Loucy (cell line): ENCODE measurements around the gene TRIM63.

Experiments
- H2AFZ ChIP-seq: fragments of 200-600 bp; sonication (generic); 2 replicates; pipeline ENCODE4 v1.6.0; 2016; ENCODE audit warnings: antibody characterized with exemption, mild to moderate bottlenecking, low read length, moderate library complexity
- H3F3A ChIP-seq: fragments of 200-600 bp; 2 replicates; pipeline ENCODE4 v1.6.0; 2016; ENCODE audit warnings: antibody characterized with exemption, low read depth, mild to moderate bottlenecking
- H3K27me3 ChIP-seq: fragments of 200-600 bp; sonication (generic); 2 replicates; pipeline ENCODE4 v1.6.1; 2014; ENCODE audit warnings: low read length, mild to moderate bottlenecking; ENCODE audit not compliant: insufficient read depth, poor library complexity, severe bottlenecking
- H3K36me3 ChIP-seq: fragments of 200-600 bp; sonication (generic); 2 replicates; pipeline ENCODE4 v1.6.1; 2016; ENCODE audit warnings: low read length; ENCODE audit not compliant: insufficient read depth
- H3K4me1 ChIP-seq: fragments of 200-600 bp; sonication (generic); 2 replicates; pipeline ENCODE4 v1.5.1; 2014; ENCODE audit warnings: low read length, mild to moderate bottlenecking; ENCODE audit not compliant: insufficient read depth, poor library complexity, severe bottlenecking
- H3K4me2 ChIP-seq: fragments of 200-600 bp; sonication (generic); 2 replicates; pipeline ENCODE4 v1.6.0; 2014; ENCODE audit warnings: antibody characterized with exemption, low read length, low read depth, mild to moderate bottlenecking; ENCODE audit not compliant: poor library complexity, severe bottlenecking
- H3K4me3 ChIP-seq: fragments of 200-600 bp; sonication (generic); 2 replicates; pipeline ENCODE4 v1.5.1; 2014; ENCODE audit warnings: low read length, mild to moderate bottlenecking, mixed read lengths; ENCODE audit not compliant: poor library complexity, severe bottlenecking
- H3K79me2 ChIP-seq: fragments of 200-600 bp; sonication (generic); 2 replicates; pipeline ENCODE4 v1.6.1; 2014; ENCODE audit warnings: low read length; ENCODE audit not compliant: insufficient read depth
- H3K9ac ChIP-seq: fragments of 200-600 bp; sonication (generic); 2 replicates; pipeline ENCODE4 v1.6.0; 2014; ENCODE audit warnings: mild to moderate bottlenecking, low read depth, low read length, moderate library complexity; ENCODE audit not compliant: poor library complexity, severe bottlenecking
- H3K9me2 ChIP-seq: fragments of 200-600 bp; sonication (generic); replicated peaks from 2 replicates; pipeline ENCODE4 v1.6.1; 2016; ENCODE audit warnings: low read depth, low read length, mixed read lengths
- H3K9me3 ChIP-seq: fragments of 200-600 bp; sonication (generic); 2 replicates; pipeline ENCODE4 v1.6.1; 2014; ENCODE audit warnings: mild to moderate bottlenecking, antibody characterized with exemption, low read length, low read depth; ENCODE audit not compliant: insufficient read depth
- H4K20me1 ChIP-seq: fragments of 200-600 bp; sonication (generic); 2 replicates; pipeline ENCODE4 v1.6.0; 2014; ENCODE audit warnings: antibody characterized with exemption, low read length, mild to moderate bottlenecking; ENCODE audit not compliant: insufficient read depth, poor library complexity, severe bottlenecking
- CTCF ChIP-seq: fragments of 200-600 bp; sonication (generic); conservative IDR thresholded peaks from 2 replicates; pipeline ENCODE4 v1.5.1; 2014; ENCODE audit warnings: mild to moderate bottlenecking, antibody characterized with exemption, low read length
- EZH2phosphoT487 ChIP-seq: fragments of 200-600 bp; IDR thresholded peaks from 2 replicates; pipeline ENCODE4 v1.6.1; 2018; ENCODE audit warnings: antibody characterized with exemption, mild to moderate bottlenecking, moderate library complexity, borderline replicate concordance

TRIM63 gene

GRCh38 chr1:26017606-26018005 lies 49.8 kb downstream of the TRIM63 start:
- Histone ChIP-seq H3K79me2 (no peaks in the 10 kb centered on the region), H3K9me2 (no peaks in the 10 kb centered on the region), H3K9me3 (no peaks in the 10 kb centered on the region), H3F3A (no peaks in the 10 kb centered on the region), H3K27me3 (no peaks in the 10 kb centered on the region), H3K4me3 (no peak overlapping the region), H3K4me2 (no peak overlapping the region), H3K36me3 (no peaks in the 10 kb centered on the region), H4K20me1 (no peaks in the 10 kb centered on the region), H3K9ac (no peak overlapping the region), H3K4me1 (peaks cover 26% of the 10 kb centered on the region), H2AFZ (no peak overlapping the region)
- TF ChIP-seq EZH2phosphoT487 (no peak), CTCF (no peak)

DNA sequence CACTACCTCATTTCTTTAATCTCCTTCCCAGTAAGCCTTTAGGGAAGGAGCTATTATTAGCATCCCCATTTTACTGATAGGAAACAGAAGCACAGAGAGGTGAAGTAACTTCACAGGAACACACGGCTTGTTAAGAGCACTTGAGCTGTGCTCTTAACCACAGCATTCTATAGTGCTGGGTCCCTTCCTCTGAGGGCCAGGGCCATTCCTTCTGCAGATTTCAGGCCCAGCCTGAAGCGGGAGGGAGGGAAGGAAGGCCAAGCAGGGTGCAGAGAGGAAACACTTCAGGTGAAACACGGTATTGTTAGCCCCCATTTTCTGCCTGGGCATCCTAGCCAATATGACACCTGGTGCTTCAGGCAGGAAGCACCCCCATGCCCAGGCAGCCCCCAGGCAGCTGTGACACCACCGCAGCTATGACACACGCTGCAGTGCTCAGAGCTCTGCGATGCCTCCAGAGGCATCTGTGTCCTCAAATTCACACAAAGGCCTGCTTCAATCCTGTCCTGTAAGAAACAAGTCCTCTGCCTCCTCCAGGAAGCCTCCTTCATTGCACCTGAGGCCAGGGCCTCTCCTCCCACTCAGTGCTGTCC lies 50.4 kb downstream of the TRIM63 start:
- H3K36me3 ChIP-seq: no peaks in the 10 kb centered on the region
- H3K79me2 ChIP-seq: no peaks in the 10 kb centered on the region
- H3K9me2 ChIP-seq: no peaks in the 10 kb centered on the region
- H3K4me1 ChIP-seq: peaks cover 26% of the 10 kb centered on the region
- no peak overlapping the region; the same call in 1 of the 2 replicates for H2AFZ ChIP-seq
- H3K9ac ChIP-seq: no peak overlapping the region
- H3K4me2 ChIP-seq: peak overlapping the region; percentile 32
- H3K27me3 ChIP-seq: no peaks in the 10 kb centered on the region
- no peak for TF ChIP-seq CTCF
- TF ChIP-seq EZH2phosphoT487: no peak
- H4K20me1 ChIP-seq: no peaks in the 10 kb centered on the region
- H3F3A ChIP-seq: no peaks in the 10 kb centered on the region
- no peaks in the 10 kb centered on the region for H3K9me3 ChIP-seq
- no peak overlapping the region for H3K4me3 ChIP-seq

- TF ChIP-seq CTCF: no peak
- TF ChIP-seq EZH2phosphoT487: no peak
- Histone ChIP-seq H3K4me1 (peaks cover 26% of the 10 kb centered on the region), H4K20me1 (no peaks in the 10 kb centered on the region), H3K9me3 (no peaks in the 10 kb centered on the region), H3K4me3 (no peak overlapping the region), H2AFZ (no peak overlapping the region; the same call in 1 of the 2 replicates), H3K4me2 (peak overlapping the region; percentile 32), H3K36me3 (no peaks in the 10 kb centered on the region), H3K27me3 (no peaks in the 10 kb centered on the region), H3K9ac (no peak overlapping the region), H3K79me2 (no peaks in the 10 kb centered on the region), H3K9me2 (no peaks in the 10 kb centered on the region), H3F3A (no peaks in the 10 kb centered on the region)
These were observed 51.0 kb downstream of the TRIM63 start for GRCh38 chr1:26016258-26016952.
